ENCODE measurements around the gene IL33. TPM values are rescaled to one million over a fixed set of nuclear protein-coding genes. Genes with fewer than 3 reads are reported as not detected.

Gene IL33
- total and polyA plus RNA-seq, 2 of the 8 experiments (the other 6 are each of a cell fraction or from before 2014, with no cell fraction given): not detected

DNA sequence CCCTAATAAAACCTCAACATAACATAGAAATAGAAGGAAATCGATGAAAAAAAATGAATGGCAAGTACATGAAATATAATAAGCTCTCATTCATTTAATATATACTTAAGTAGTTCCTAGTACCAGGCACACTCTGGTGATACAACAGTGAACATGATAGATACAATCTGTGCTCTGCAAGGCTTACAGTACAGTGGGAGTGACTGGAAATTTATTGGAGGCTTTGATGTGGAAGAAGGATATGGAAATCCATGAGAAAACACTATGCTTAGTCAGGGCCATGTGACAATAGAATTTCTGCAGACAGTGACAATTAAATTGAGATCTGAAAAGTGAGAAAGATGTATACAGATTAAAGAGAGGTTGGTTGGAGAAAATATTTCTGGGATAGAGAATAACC lies 32.0 kb upstream of the IL33 start:
- no peak for DNase-seq (ENCODE audit: low read depth in 1 of 2, low spot score in 2 of 2)
- no peak for FAIRE-seq
- Histone ChIP-seq H4K8ac (ENCODE audit: extremely low read depth, insufficient read depth, low read length) (no peak overlapping the region), H2AK5ac (ENCODE audit: low read depth, low read length) (no peak overlapping the region), H3K27ac (ENCODE audit: low read depth, low read length) (no peak overlapping the region), H3K18ac (ENCODE audit: extremely low read depth, low read length) (no peak overlapping the region; the same call in 1 of the 2 replicates), H3K4me3 (ENCODE audit: extremely low read depth in 1 of 4, insufficient read depth in 2 of 4, low read depth in 3 of 4, low read length in 4 of 4) (no peak overlapping the region), H3K23me2 (ENCODE audit: low read depth, low read length) (no peaks in the 10 kb centered on the region), H2BK15ac (ENCODE audit: low read length) (no peak overlapping the region), H2BK20ac (ENCODE audit: low read length) (0 out of 2 replicates have a peak overlapping the region, but pooled peaks have one; percentile 21), H3K4me2 (ENCODE audit: insufficient read depth in 1 of 2, low read depth in 2 of 2, low read length in 2 of 2) (no peak overlapping the region), H3K36me3 (ENCODE audit: control insufficient read depth in 2 of 4, insufficient read depth in 4 of 4, low read length in 3 of 4) (no peaks in the 10 kb centered on the region; a peak in 3 of 8 replicates), H4K20me1 (replicated peaks in 1 of 2; ENCODE audit: control insufficient read depth in 1 of 2, insufficient read depth in 2 of 2, low read length in 2 of 2) (no peaks in the 10 kb centered on the region), H2BK12ac (ENCODE audit: low read depth, low read length) (no peak overlapping the region), H2AFZ (ENCODE audit: low read length) (no peak overlapping the region), H3K23ac (ENCODE audit: insufficient read length) (no peak overlapping the region), H3K4ac (replicated peaks; ENCODE audit: insufficient read length, low read depth, low read length) (no peak overlapping the region), H3K14ac (ENCODE audit: insufficient read length) (no peak overlapping the region), H3K27me3 (replicated peaks in 1 of 4; ENCODE audit: control insufficient read depth in 3 of 4, extremely low read depth in 1 of 4, insufficient read depth in 3 of 4, low read length in 3 of 4) (no peaks in the 10 kb centered on the region), H3K9ac (replicated peaks in 1 of 4; ENCODE audit: extremely low read depth in 1 of 4, low read depth in 3 of 4, low read length in 3 of 4) (no peak overlapping the region), H3K79me2 (ENCODE audit: control insufficient read depth in 1 of 2, insufficient read depth in 2 of 2, low read length in 2 of 2) (no peaks in the 10 kb centered on the region), H2BK5ac (ENCODE audit: low read depth, low read length) (no peak overlapping the region), H3K56ac (replicated peaks; ENCODE audit: insufficient read length, low read depth, low read length) (no peak overlapping the region), H3K4me1 (replicated peaks in 1 of 4; ENCODE audit: control insufficient read depth in 3 of 4, insufficient read depth in 4 of 4, low read length in 3 of 4) (peaks cover 0 to 5% (median 0%) of the 10 kb centered on the region in 4 experiments; a peak in 2 of 7 replicates), H3K79me1 (ENCODE audit: low read depth, low read length) (no peaks in the 10 kb centered on the region), H3K9me3 (ENCODE audit: insufficient read depth in 2 of 2, low read depth in 1 of 2, low read length in 1 of 2) (no peaks in the 10 kb centered on the region; a peak in 1 of 4 replicates), H2BK120ac (replicated peaks; ENCODE audit: low read depth, low read length) (no peak overlapping the region), H4K5ac (ENCODE audit: insufficient read length, low read depth, low read length) (no peak overlapping the region), H4K91ac (replicated peaks; ENCODE audit: insufficient read length, low read length) (no peak overlapping the region)
- ChIA-PET POLR2A (ENCODE audit: partially characterized antibody) (interaction anchor here (1.2 to 1.4 kb wide), 3 partner anchors 10 to 18 kb away, joined by 3 to 4 read pairs (median 4); no protein-coding TSS in a partner anchor), CTCF (ENCODE audit: partially characterized antibody) (interaction anchor here (1.3 to 2.5 kb wide), 4 partner anchors 11 to 123 kb away, joined by 3 to 12 read pairs (median 8); no protein-coding TSS in a partner anchor)
- 71% methylated on average over 1 of the region's 1 CpG; no CpG with 5 or more reads in 1 of the 2 experiments for WGBS, 2 experiments (ENCODE audit: extremely low coverage in 1 of 2, insufficient coverage in 1 of 2, insufficient read length in 1 of 2, insufficient replicate concordance in 2 of 2, low coverage in 1 of 2, low lambda C conversion rate in 2 of 2, missing lambda C conversion rate in 1 of 2)
- no peak for TF ChIP-seq RFX5 (IDR thresholded peaks at IDR 0.05; ENCODE audit: borderline replicate concordance, low read depth, low read length)
- no peak for TF ChIP-seq CTBP2 (IDR thresholded peaks at IDR 0.05; ENCODE audit: borderline replicate concordance, insufficient read depth, insufficient read length, low read length)
- TF ChIP-seq YY1 (IDR thresholded peaks at IDR 0.05; ENCODE audit: low read depth, low read length): no peak
- TF ChIP-seq CHD2 (IDR thresholded peaks at IDR 0.05; ENCODE audit: low read length): no peak
- TF ChIP-seq, protein P1, sequence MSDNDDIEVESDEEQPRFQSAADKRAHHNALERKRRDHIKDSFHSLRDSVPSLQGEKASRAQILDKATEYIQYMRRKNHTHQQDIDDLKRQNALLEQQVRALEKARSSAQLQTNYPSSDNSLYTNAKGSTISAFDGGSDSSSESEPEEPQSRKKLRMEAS (IDR thresholded peaks at IDR 0.05): no peak
- TF ChIP-seq TAF7 (optimal IDR thresholded peaks at IDR 0.05; ENCODE audit: borderline replicate concordance, low read depth, low read length): no peak
- no peak for TF ChIP-seq SP2 (IDR thresholded peaks at IDR 0.05; ENCODE audit: low read length)
- TF ChIP-seq TEAD4 (IDR thresholded peaks at IDR 0.05; ENCODE audit: low read depth, low read length): no peak
- TF ChIP-seq EP300 (IDR thresholded peaks at IDR 0.05; ENCODE audit: borderline replicate concordance in 1 of 2, low read depth in 2 of 2, low read length in 2 of 2): no peak
- no peak for TF ChIP-seq BCL11A (IDR thresholded peaks at IDR 0.05; ENCODE audit: low read depth in 2 of 2, low read length in 2 of 2)
- no peak for TF ChIP-seq POLR2A (IDR thresholded peaks at IDR 0.05; ENCODE audit: control extremely low read depth in 1 of 2, low read depth in 2 of 2, low read length in 2 of 2)
